ENCODE results near the gene PGS1.

The PGS1 gene

DNA sequence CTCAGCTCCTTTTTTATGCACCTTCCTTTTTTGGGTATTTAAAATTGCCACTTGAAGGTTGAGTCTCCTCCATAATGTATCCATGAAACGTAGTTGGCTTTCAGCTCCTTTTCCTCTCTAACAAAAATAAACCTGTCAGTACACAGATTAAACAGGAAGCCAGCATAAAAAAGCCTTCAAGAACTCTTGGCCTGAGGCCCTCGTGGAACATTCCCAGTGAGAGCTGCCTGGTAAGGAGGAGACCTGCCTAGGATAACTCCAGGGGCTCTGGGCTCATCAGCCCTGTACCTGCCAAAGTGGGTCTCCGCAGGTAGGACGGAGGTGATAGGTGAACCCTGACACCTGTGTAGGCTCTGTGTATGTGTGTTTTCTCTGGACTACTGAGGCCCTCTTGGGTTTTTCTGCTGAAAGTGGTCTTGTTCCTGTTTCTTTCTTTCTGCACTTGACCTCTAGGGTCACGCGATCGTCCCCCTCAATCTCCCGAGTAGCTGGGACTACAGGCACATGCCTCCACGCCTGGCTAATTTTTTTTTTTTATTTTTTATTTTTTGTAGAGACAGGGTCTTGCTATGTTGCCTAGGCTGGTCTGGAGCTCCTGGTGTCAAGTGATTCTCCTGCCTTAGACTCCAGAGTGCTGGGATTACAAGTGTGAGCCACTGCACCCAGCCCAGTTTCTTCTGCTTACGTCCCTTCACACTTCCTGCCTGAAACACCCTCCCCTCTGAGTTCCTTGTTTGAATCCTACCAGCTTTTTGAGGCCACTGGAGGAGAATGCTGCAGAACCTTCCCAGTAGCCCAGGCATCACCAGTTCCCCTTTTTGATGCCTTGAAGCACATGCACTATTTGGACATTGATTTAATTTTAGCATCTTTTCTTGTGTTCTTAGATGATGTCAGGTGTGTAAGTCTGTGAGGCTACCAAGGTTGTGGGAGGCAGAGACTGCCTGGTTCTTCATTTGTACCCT is 9.8 kb downstream of the PGS1 start:
- no peak for DNase-seq

DNA sequence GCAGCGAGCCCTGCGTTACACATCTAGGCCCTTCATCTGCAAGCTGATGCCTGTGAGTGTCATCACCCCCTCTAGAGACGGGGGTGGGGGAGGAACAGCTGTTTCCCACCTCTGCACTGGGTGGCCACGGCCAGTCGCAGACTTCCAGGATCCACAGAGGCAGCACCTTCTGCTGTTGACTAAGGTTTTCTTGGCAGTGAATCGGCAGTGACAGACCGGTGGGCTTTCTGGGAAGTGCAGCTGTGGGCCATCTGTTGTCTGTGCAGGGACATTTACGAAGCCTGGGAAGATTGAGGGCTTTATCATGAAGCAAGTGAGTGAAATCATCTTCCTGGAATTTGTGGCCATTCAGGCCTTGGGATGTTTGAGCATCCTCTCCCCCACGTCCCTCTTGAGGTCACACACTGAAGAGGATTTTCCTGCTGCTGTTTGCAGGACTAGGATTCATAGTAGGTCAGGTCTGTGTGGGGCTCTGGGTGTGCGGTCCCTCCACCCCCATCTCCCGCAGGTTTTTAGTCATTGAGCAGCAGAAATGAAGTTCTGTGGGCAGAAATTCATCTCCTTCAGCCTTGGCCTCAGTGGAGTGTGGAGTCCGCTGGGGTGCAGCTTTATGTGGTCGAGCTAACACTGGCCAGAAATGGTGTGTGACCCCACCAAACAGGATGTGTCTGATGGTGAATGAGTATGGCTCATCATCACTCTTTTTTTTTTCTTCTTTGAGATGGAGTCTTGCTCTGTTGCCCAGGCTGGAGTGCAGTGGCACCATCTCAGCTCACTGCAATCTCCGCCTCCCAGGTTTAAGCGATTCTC is 12.0 kb downstream of the PGS1 start:
- peak in 1 of 2 experiments; percentile 41 for DNase-seq

GRCh38 chr17:78391051-78391431 is 12.6 kb downstream of the PGS1 start:
- DNase-seq, result no peak

GRCh38 chr17:78391843-78392242 is 13.4 kb downstream of the PGS1 start:
- DNase-seq, result no peak

GRCh38 chr17:78392295-78392694 is 13.8 kb downstream of the PGS1 start:
- DNase-seq, result no peak

DNA sequence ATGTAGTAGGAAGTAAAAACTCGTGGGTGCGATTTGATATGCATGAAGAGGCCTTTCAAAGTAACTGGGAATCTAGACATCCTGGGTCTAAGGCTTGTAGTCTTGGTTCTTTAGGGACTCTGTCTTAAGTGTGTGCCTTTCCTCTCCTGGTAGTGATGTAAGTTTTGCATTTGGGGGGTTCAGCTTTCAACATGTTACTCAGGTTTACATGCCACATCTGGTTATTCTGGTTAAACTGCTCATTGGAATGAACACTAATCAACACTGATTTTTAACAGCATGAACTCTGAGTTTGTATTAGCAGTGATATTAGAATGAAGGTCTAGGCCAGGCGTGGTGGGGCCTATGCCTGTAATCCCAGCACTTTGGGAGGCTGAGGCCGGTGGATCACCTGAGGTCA is 15.1 kb downstream of the PGS1 start:
- DNase-seq, result no peak

DNA sequence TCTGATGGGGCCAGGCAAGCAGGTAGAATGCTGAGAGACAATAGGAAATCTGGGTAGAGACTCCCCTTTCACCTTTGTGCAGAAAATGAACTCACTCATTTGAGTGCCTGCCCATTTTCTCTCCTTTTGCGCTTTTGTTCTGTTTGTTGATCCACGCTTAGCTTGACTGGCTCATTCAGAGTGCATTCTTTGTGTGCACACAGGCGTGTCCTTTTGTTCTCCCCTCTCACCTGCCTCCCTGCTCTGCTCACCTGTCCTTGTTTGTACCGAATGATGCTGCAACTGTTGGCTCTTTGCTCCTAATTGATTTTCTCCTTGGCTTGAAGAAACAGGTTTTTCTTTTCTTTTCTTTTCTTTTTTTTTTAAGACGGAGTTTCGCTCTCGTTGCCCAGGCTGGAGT is 15.8 kb downstream of the PGS1 start:
- no peak for DNase-seq

DNA sequence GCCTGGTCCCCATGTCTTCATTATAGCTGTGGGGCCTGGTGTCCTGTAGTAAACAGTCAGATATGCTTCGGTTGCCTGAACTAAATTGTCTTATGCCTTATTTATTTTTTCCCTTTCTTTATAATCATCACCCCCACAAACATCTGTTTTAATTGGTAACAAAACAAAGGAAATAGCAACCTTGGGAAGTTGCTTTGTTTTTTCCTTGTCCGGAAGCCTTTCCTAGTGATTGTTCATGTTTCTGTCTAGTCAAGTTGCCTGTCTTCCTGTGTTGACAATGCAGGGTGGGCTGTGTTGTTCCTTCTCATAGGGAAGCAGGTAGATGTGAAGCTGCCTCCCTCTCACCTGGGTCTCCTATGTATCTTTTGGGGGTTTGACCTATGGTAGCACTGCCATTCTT is 16.7 kb downstream of the PGS1 start:
- DNase-seq, result no peak

DNA sequence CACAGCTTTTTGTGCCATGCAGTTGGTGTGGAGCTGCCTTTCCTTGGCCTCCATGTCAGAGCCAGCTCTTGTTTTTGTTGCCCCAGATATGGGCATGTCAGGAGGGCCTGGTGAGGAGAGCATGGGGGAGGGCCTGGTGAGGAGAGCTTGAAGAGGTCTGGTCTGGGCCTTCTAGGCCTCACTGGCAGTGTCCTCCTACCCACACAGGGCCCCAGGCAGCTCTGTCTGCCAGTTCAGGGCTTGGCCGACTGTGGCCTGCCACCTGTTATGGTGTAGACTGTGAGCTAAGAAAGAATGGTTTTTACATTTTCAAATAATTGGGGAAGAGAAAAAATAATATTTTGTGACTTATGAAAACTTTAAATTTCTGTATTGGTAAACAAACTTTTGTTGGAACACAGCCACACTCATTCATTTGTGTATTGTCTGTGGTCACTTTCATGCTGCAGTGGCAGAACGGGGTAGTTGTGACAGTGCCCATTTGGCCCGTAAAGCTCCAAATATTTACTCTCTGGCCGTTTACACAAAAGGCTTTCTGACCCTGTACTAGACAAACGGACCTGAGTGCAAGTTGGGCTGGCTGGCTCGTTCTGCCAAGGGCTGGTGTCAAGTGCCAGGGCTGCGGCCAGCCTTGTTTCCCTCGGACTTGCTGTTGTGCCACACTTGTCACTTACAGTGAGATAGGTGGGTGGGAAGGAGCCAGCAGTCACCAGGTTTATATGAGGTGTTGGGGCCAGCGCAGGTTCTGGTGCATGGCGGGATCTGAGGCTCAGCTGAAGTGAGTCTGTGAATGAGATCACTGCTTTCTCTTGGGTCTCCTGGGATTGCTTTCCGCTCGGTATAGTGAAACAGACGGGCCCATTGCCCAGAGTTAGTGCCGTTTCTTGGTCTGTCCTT is 18.2 kb downstream of the PGS1 start:
- no peak for DNase-seq

- DNase-seq, result no peak
Measured at GRCh38 chr17:78397681-78398101, 19.2 kb downstream of the PGS1 start.

DNA sequence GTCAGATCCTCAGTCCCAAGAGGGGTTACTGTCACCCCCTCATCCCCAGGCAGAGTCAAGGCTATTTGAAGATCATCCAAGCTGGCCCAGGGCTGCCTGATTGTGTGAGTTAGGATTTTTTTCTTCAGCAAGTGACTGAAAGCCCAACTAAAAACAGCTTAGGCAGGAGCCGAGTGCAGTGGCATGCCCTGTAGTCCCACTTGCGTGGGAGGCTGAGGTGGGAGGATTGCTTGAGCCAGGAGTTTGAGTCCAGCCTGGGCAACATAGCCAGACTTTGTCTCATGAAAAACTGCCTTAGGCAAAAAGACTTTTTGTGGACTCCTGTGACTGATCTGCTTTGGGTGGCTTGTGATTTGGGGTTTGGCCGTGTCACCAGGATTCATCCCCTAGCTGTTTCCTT is 19.9 kb downstream of the PGS1 start:
- DNase-seq, result no peak

DNA sequence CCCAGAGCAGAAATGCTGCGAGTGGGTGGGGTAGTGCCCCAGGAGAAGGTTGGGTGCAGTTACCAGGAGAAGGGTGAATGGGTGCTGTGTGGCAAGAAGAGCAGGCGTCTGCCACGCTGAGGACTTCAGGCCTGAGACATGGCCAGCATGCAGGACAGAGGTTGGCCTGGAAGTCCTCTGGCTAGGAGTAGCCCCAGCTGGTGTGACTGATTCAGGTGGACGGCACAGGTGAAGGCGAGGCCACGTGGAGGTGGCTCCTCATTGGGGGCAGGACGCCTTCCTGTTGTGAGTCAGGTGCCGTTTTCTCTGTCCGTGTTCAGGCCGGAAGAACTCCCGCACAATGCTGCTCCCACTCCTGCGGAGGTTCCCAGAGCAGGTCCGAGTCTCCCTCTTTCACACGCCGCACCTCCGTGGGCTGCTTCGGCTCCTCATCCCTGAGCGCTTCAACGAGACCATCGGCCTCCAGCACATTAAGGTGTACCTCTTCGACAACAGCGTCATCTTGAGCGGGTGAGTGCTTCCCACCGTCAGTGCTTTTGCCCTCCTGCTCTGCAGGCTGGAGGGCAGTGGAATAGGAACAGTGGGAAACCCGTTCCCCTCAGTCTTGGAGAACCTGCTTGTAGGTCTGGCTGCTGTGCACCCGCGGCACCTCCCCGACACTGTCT is 20.7 kb downstream of the PGS1 start:
- DNase-seq, result no peak

GRCh38 chr17:78399693-78400144 is 21.3 kb downstream of the PGS1 start:
- DNase-seq, result no peak

DNA sequence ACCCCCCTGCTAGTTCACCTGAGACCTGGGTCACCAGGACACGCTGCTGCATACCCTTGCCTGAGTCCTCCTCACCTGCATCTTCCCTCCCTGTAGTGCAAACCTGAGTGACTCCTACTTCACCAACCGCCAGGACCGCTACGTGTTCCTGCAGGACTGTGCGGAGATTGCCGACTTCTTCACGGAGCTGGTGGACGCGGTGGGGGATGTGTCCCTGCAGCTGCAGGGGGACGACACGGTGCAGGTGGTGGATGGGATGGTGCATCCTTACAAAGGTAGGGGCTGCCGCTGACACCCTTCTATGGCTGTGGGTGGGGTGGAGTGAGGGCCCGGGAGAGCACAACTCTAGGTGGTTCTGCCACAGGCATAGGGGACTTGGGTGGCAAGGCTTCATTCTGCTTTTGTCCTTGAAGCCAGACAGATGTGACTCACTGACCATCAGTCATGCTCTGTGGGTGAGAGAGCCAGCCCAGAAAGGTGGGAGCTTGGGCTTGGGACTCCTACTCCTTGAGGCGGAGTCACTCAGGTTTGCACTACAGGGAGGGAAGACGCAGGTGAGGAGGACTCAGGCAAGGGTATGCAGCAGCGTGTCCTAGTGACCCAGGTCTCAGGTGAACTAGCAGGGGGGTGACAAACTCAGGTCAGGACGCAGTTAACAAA is 22.3 kb downstream of the PGS1 start:
- DNase-seq, result no peak

- no peak for DNase-seq
Measured at GRCh38 chr17:78401246-78401645, 22.8 kb downstream of the PGS1 start.

GRCh38 chr17:78401891-78402290 is 23.4 kb downstream of the PGS1 start:
- no peak for DNase-seq

DNA sequence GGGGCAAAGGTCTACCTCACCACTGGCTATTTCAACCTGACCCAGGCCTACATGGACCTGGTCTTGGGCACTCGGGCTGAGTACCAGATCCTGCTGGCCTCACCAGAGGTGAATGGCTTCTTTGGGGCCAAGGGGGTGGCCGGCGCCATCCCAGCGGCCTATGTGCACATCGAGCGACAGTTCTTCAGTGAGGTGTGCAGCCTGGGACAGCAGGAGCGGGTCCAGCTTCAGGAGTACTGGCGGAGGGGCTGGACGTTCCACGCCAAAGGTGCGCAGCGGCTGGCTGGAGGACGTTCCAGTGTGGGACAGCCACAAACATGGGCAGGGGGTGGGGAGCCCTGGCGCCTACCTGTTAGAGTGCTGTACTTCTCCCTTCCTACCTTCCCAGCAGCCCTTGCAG is 25.4 kb downstream of the PGS1 start:
- DNase-seq, result no peak

DNA sequence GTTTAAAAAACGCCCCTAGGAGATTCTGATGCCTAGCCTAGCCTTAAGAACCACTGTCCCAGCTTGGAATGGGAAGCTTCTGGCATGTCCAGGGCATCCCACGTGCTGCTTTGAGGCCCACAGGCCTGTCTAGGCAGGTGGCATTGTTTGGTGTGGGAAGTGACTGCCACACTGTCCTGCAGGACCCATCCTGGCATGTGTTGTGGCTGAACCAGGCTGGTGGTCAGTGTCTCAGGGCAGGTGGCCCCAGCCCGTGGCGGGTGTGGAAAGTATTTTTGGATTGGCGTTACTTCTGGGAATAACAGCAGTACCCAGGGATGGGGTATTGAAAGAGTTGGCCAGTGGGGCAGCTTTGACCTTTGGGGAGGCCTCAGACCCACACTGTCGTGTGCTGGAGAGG is 27.9 kb downstream of the PGS1 start:
- no peak for DNase-seq

DNA sequence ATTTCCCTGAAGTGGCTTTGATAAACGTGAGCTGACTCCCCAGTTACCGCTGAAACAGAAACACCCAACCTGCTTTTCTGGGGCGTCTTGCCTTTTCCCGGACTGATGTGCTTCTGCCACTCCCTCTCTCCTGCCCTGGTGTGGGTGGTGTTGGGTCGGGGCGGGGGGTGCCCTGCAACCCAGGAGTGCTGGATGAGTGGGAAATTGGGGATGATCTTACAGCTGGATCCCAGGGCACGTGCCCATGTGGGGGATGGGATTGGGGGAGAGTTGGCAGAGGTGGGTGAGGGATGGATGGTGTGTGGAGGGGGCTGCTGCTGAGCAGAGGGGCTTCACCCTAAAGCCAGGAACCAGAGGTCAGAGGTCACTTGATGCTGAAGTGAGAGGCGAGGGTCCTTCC is 28.5 kb downstream of the PGS1 start:
- DNase-seq, result no peak

DNA sequence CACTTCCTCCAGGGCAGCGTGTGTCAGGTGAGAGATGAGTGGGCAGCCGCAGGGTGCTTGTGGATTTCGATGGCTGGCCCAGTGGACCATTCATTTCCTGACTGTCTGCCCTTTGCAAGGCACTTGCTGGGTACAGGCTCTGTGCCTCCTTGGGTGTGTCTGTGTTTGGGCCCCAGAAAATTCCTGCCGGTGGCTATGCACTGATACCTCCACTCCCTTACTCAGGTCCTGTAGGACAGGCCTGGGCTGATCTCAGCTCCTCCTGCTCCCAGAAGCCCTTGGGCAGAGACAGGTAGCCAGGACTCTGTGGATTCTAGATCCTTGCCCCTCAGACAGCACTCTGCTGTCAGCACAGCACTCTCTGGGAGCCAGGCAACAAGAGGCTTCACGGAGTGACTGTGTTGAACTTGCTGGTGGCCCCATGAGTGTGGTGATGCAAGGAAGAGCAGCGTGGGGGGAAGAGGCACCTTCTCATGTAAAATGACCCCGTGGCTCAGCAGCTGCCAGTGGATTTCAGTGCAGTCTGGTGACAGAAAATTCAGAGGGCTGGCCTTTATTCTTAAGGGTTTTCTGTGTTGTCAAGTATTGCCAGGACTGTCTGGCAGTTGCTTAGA is 29.0 kb downstream of the PGS1 start:
- no peak for DNase-seq

DNA sequence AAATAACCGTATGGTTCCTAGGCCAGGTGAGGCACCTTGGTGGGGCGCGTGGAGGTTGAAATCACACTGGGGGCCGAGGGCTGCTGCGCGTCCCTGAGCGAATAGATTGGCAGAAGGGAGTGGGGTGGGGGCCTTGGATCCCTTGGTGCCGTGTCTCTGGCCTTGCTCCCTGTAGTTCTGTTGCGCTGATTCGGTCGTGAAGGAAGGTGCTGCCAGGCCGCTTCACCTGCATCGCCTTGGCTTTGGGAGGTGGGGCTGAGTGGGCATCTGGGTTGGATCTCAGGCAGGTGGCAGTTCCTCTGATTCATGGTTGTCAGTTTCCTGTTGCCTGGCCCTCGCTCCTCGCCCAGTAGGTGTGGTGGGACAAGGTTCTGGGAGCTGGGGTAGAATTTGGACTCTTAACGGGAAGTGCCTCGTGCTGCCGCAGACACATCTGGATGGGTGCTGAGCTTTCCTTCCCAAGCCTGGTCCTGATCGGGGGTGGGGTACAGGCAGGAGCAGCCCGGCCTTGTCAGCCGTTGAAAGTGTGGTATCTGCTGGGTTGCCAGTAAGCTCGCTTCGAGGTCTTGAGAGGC is 30.1 kb downstream of the PGS1 start:
- DNase-seq, result no peak

All from activated T-cell treated with anti-CD3 and anti-CD28 coated beads, Interleukin-2, amount 50 U/mL, for 48 hours (primary cell).